HG02943 (cell line): ENCODE data around the gene MTNR1B.

ENCODE experiments used
- ATAC-seq: cut with Tn5 transposase; IDR thresholded peaks from one replicate; pipeline ENCODE4 v1.9.1; 2021; ENCODE audit warnings: mild to moderate bottlenecking, low read depth, moderate library complexity; ENCODE audit not compliant: unreplicated experiment

MTNR1B gene

DNA sequence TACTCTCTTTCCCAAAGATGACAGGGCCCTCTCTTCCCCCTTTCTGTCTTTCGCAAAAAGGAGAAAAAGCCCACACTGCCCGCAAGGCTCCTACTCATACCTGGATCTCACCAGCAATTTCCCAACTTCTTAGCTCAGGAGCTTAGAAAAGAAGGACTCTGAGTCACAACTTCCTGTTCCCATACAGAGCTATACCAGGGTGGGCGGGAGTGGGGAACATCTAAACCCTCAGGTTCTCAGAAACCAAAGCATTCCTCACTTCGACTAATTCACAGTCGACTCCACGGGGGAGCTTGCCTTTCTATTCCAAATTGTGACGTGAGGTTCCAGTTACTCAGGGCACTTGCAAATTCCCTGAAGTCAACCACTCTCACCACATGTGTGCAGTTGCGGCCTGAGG, 61.9 kb downstream of the MTNR1B start:
- ATAC-seq: no peak
